ENCODE data around the gene GLP1R.

- TF ChIP-seq, protein P1, sequence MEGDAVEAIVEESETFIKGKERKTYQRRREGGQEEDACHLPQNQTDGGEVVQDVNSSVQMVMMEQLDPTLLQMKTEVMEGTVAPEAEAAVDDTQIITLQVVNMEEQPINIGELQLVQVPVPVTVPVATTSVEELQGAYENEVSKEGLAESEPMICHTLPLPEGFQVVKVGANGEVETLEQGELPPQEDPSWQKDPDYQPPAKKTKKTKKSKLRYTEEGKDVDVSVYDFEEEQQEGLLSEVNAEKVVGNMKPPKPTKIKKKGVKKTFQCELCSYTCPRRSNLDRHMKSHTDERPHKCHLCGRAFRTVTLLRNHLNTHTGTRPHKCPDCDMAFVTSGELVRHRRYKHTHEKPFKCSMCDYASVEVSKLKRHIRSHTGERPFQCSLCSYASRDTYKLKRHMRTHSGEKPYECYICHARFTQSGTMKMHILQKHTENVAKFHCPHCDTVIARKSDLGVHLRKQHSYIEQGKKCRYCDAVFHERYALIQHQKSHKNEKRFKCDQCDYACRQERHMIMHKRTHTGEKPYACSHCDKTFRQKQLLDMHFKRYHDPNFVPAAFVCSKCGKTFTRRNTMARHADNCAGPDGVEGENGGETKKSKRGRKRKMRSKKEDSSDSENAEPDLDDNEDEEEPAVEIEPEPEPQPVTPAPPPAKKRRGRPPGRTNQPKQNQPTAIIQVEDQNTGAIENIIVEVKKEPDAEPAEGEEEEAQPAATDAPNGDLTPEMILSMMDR (conservative IDR thresholded peaks at IDR 0.05; ENCODE audit: low read depth, low read length) = no peak
- no peak for TF ChIP-seq MAFK (IDR thresholded peaks at IDR 0.05; ENCODE audit: low read depth, low read length)
These were observed 70.3 kb downstream of the GLP1R start for GRCh38 chr6:39118921-39119320.
